Upper lobe of left lung (tissue), 6 donors: ENCODE results near the gene FXYD7. TPM values are rescaled to one million over a fixed set of nuclear protein-coding genes. Genes with fewer than 3 reads are reported as not detected.

Experiments used
- ATAC-seq, 2 donors: fragments of 200-7000 bp; cut with Tn5 transposase; one replicate each; pipeline ENCODE4 v1.9.1; 2022; ENCODE audit warnings: mild to moderate bottlenecking in 2 of 2, moderate library complexity in 2 of 2; ENCODE audit not compliant: low FRiP score in 2 of 2
- DNase-seq, 2 donors: peaks; one replicate each; pipeline ENCODE4 v3.0.0-alpha.2; 2019 to 2020
- H3K27ac ChIP-seq, 4 donors: fragments of 200-600 bp; sonication (generic); one replicate each; pipeline ENCODE4 v1.5.1; 2016 to 2019
- H3K27me3 ChIP-seq, 4 donors: fragments of 200-600 bp; sonication (generic); one replicate each; pipeline ENCODE4 v1.5.1; 2017 to 2019
- H3K36me3 ChIP-seq, 4 donors: fragments of 200-600 bp; sonication (generic); one replicate each; pipeline ENCODE4 v1.5.1; 2016 to 2019
- H3K4me1 ChIP-seq, 4 donors: fragments of 200-600 bp; sonication (generic); one replicate each; pipeline ENCODE4 v1.5.1; 2018 to 2019
- H3K4me3 ChIP-seq, 4 donors: fragments of 200-600 bp; sonication (generic); one replicate each; pipeline ENCODE4 v1.5.1; 2017 to 2019; ENCODE audit warnings: mild to moderate bottlenecking in 2 of 4, moderate library complexity in 1 of 4
- H3K9me3 ChIP-seq, 4 donors: fragments of 200-600 bp; sonication (generic); one replicate each; pipeline ENCODE4 v1.5.1; 2018 to 2019
- CTCF ChIP-seq, 6 experiments: fragments of 450-650 bp in 4 of 6; fragments of 200-600 bp in 2 of 6; sonication (generic) in 2 of 6; IDR thresholded peaks; one replicate each; pipeline ENCODE4 v1.5.1; 2016 to 2019; ENCODE audit warnings: antibody characterized with exemption in 6 of 6
- EP300 ChIP-seq, 4 donors: sonication (generic); formaldehyde crosslinking; IDR thresholded peaks; one replicate each; pipeline ENCODE4 v1.5.1; 2017; ENCODE audit warnings: antibody characterized with exemption in 4 of 4, control low read depth in 2 of 4
- POLR2A ChIP-seq, 4 donors: fragments of 450-650 bp; IDR thresholded peaks; one replicate each; pipeline ENCODE4 v1.5.1; 2016 to 2017; ENCODE audit warnings: antibody characterized with exemption in 4 of 4, mild to moderate bottlenecking in 2 of 4
- POLR2AphosphoS5 ChIP-seq, 2 donors: sonication (generic); formaldehyde crosslinking; IDR thresholded peaks; one replicate each; pipeline ENCODE4 v1.5.1; 2017; ENCODE audit warnings: antibody characterized with exemption in 2 of 2
- WGBS, 2 donors: methylation state at CpG; one replicate each; pipeline ENCODE4 v1.1.5; 2017 to 2018; 5-methylcytosine and 5-hydroxymethylcytosine counted together
- total RNA-seq, 6 donors: library from RNA; depleted of rRNA in 4 of 6; stranded (reverse); fragments of >200 nt in 4 of 6; gene quantifications; one replicate each; pipeline versions ENCODE4 v1.1.0 to v1.2.1, GENCODE V29; 2016 to 2021
- donor health status: DM: no; HTN: no; CAD: no; lungs with moderate emphysema.
- donor health status: DM: no; HTN: yes; CAD: no; lungs with severe emphysema.

Gene FXYD7
- total RNA-seq, 6 donors from 2014 or later: 0.34 TPM; not detected in 5

GRCh38 chr19:35171730-35172129 lies 28.7 kb downstream of the FXYD7 start:
- Histone ChIP-seq H3K36me3 (peaks cover 0 to 26% (median 13%) of the 10 kb centered on the region in 4 donors), H3K4me1 (peaks cover 6 to 10% (median 8%) of the 10 kb centered on the region in 4 donors), H3K27me3 (no peaks in the 10 kb centered on the region), H3K27ac (peak overlapping the region in 1 of 4 donors; percentile 61), H3K9me3 (peaks cover 0 to 1% (median under 1%) of the 10 kb centered on the region in 4 donors), H3K4me3 (no peak overlapping the region)
- no peak for TF ChIP-seq POLR2A (IDR thresholded peaks at IDR 0.05)
- TF ChIP-seq EP300 (IDR thresholded peaks at IDR 0.05): no peak
- TF ChIP-seq POLR2AphosphoS5 (IDR thresholded peaks at IDR 0.05): no peak
- no peak for TF ChIP-seq CTCF (IDR thresholded peaks at IDR 0.05)
- WGBS, 2 donors: 33 to 34% methylated on average over 3 of the region's 3 CpGs
- ATAC-seq: no peak
- DNase-seq: no peak

DNA sequence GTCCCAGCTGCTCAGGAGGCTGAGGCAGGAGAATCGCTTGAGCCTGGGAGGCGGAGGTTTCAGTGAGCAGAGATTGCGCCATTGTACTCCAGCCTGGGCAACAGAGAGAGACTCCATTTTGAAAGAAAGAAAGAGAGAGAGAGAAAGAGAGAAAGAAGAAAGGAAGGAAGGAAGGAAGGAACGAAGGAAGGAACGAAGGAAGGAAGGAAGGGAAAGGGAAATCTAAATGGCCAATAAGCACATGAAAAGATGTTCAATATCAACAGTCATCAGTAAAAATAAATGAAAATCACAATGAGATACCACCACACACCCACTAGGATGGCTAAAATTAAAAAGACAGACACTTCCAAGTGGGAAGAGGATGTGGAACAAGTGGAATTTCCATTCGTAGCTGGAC lies 31.2 kb downstream of the FXYD7 start:
- Histone ChIP-seq H3K4me3 (no peak overlapping the region), H3K4me1 (peaks cover 6 to 10% (median 8%) of the 10 kb centered on the region in 4 donors), H3K27ac (no peak overlapping the region), H3K27me3 (no peaks in the 10 kb centered on the region), H3K9me3 (no peaks in the 10 kb centered on the region), H3K36me3 (peaks cover 0 to 12% (median 3%) of the 10 kb centered on the region in 4 donors)
- DNase-seq (no peak), ATAC-seq (no peak)
- TF ChIP-seq POLR2A (IDR thresholded peaks at IDR 0.05) (no peak), EP300 (IDR thresholded peaks at IDR 0.05) (no peak), CTCF (IDR thresholded peaks at IDR 0.05) (no peak), POLR2AphosphoS5 (IDR thresholded peaks at IDR 0.05) (no peak)
- WGBS, 2 donors: 75 to 93% methylated on average over 5 to 6 of the region's 6 CpGs

GRCh38 chr19:35176181-35176570 lies 33.1 kb downstream of the FXYD7 start:
- TF ChIP-seq POLR2A (IDR thresholded peaks at IDR 0.05): no peak
- no peak for TF ChIP-seq EP300 (IDR thresholded peaks at IDR 0.05)
- no peak for TF ChIP-seq CTCF (IDR thresholded peaks at IDR 0.05)
- no peak for TF ChIP-seq POLR2AphosphoS5 (IDR thresholded peaks at IDR 0.05)
- DNase-seq (no peak), ATAC-seq (no peak)
- no peaks in the 10 kb centered on the region for H3K9me3 ChIP-seq
- no peak overlapping the region for H3K27ac ChIP-seq
- H3K4me3 ChIP-seq: no peak overlapping the region
- no peaks in the 10 kb centered on the region for H3K27me3 ChIP-seq
- H3K36me3 ChIP-seq: no peaks in the 10 kb centered on the region
- H3K4me1 ChIP-seq: peaks cover 6 to 10% (median 8%) of the 10 kb centered on the region in 4 donors
- WGBS, 2 donors: 76 to 86% methylated on average over 3 of the region's 3 CpGs

- TF ChIP-seq CTCF (IDR thresholded peaks at IDR 0.05) (no peak), EP300 (IDR thresholded peaks at IDR 0.05) (no peak)
- Histone ChIP-seq H3K27me3 (no peaks in the 10 kb centered on the region), H3K9me3 (no peaks in the 10 kb centered on the region), H3K4me3 (no peak overlapping the region), H3K4me1 (peaks cover 0 to 9% (median 5%) of the 10 kb centered on the region in 4 donors), H3K36me3 (no peaks in the 10 kb centered on the region), H3K27ac (no peak overlapping the region)
- ATAC-seq (no peak), DNase-seq (no peak)
- 78 to 86% methylated on average over 7 of the region's 7 CpGs for WGBS, 2 donors
Measured at GRCh38 chr19:35177377-35178274, 34.6 kb downstream of the FXYD7 start.
